Body of pancreas (tissue), 4 donors: ENCODE data around the gene STEAP1B. TPM values are rescaled to one million over a fixed set of nuclear protein-coding genes. Genes with fewer than 3 reads are reported as not detected.
"Not testable (repeated sequence)": the region's sequence is repeated elsewhere in the genome, so short reads cannot be mapped to it uniquely, and the experiment has no call there.

Source experiments
- ATAC-seq: fragments of 150-250 bp; one replicate; pipeline ENCODE4 v1.9.1; 2016
- DNase-seq, 4 donors: peaks; one replicate each; pipeline ENCODE4 v3.0.0-alpha.2; 2019
- H3K27ac ChIP-seq, 4 donors: fragments of 200-600 bp; sonication (generic); 1 replicate in 3 of 4; 2 replicates in 1 of 4; pipeline versions ENCODE4 v1.5.1 to v1.6.1; 2016 to 2019; ENCODE audit warnings: mild to moderate bottlenecking in 1 of 4, mixed read lengths in 1 of 4, moderate library complexity in 1 of 4
- H3K27me3 ChIP-seq, 2 donors: fragments of 200-600 bp; sonication (generic); one replicate each; pipeline ENCODE4 v1.6.0; 2016; ENCODE audit warnings: mild to moderate bottlenecking in 1 of 2
- H3K36me3 ChIP-seq, 2 donors: fragments of 200-600 bp; sonication (generic); replicated peaks in 1 of 2; 2 replicates each; pipeline ENCODE4 v1.5.1; 2016; ENCODE audit warnings: low read depth in 2 of 2; ENCODE audit not compliant: insufficient read depth in 1 of 2
- H3K4me1 ChIP-seq: fragments of 200-600 bp; sonication (generic); one replicate; pipeline ENCODE4 v1.6.0; 2016
- H3K4me3 ChIP-seq, 2 donors: fragments of 200-600 bp; sonication (generic); 1 replicate in 1 of 2; 2 replicates in 1 of 2; pipeline ENCODE4 v1.5.1; 2016 to 2019
- H3K9me3 ChIP-seq, 3 donors: fragments of 200-600 bp; sonication (generic); 1 replicate in 2 of 3; 2 replicates in 1 of 3; pipeline ENCODE4 v1.5.1; 2016
- POLR2A ChIP-seq, 3 donors: fragments of 450-650 bp; IDR thresholded peaks; one replicate each; pipeline ENCODE4 v1.6.1; 2016; ENCODE audit warnings: antibody characterized with exemption in 3 of 3, mild to moderate bottlenecking in 2 of 3
- WGBS, 2 donors: methylation state at CpG; one replicate each; pipeline ENCODE4 v1.1.5; 2017; 5-methylcytosine and 5-hydroxymethylcytosine counted together
- intact Hi-C: fragments of 100-400 bp; cut with DNase I; formaldehyde crosslinking; loops from one replicate; pipeline ENCODE4 v1.15.1; 2023
- total RNA-seq, 2 donors: library from RNA; depleted of rRNA; stranded (reverse); fragments of >200 nt; gene quantifications; one replicate each; pipeline ENCODE4 v1.1.0, GENCODE V29; 2016
- TF ChIP-seq, protein P1 (sequence below), 7 experiments: fragments of 450-650 bp in 4 of 7; fragments of 200-600 bp in 3 of 7; sonication (generic) in 3 of 7; IDR thresholded peaks; one replicate each; pipeline ENCODE4 v1.5.1; 2016 to 2019; ENCODE audit warnings: antibody characterized with exemption in 7 of 7

STEAP1B gene
- total RNA-seq, 2 donors from 2014 or later, result 1.3 TPM; not detected in 1

DNA sequence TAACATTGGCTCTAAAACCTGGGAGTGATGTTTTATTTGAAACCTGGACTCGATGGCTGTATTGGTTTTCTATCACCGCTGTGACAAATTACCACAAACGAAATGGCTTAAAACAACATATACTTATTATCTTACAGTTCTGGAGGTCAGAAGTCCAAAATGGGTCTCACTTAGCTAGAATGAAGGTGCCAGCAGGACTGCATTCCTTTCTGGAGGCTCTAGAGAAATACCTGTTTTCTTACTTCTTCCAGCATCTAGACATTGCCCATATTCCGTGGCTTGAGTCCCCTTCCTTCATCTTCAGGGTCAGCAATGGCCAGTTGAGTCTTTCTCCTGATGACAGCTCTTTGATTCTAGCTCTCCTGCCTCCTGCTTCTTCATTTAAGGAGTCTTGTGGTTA lies 44.3 kb upstream of the STEAP1B start:
- no peaks in the 10 kb centered on the region for H3K9me3 ChIP-seq
- intact Hi-C loops, result no loop called here
- WGBS, 2 donors, result 32 to 49% methylated on average over 4 of the region's 4 CpGs
- H3K4me3 ChIP-seq, result no peak overlapping the region
- no peaks in the 10 kb centered on the region for H3K36me3 ChIP-seq
- no peaks in the 10 kb centered on the region for H3K4me1 ChIP-seq
- no peak overlapping the region for H3K27ac ChIP-seq
- TF ChIP-seq POLR2A (IDR thresholded peaks at IDR 0.05), result no peak
- TF ChIP-seq, protein P1, sequence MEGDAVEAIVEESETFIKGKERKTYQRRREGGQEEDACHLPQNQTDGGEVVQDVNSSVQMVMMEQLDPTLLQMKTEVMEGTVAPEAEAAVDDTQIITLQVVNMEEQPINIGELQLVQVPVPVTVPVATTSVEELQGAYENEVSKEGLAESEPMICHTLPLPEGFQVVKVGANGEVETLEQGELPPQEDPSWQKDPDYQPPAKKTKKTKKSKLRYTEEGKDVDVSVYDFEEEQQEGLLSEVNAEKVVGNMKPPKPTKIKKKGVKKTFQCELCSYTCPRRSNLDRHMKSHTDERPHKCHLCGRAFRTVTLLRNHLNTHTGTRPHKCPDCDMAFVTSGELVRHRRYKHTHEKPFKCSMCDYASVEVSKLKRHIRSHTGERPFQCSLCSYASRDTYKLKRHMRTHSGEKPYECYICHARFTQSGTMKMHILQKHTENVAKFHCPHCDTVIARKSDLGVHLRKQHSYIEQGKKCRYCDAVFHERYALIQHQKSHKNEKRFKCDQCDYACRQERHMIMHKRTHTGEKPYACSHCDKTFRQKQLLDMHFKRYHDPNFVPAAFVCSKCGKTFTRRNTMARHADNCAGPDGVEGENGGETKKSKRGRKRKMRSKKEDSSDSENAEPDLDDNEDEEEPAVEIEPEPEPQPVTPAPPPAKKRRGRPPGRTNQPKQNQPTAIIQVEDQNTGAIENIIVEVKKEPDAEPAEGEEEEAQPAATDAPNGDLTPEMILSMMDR (IDR thresholded peaks at IDR 0.05), result no peak
- ATAC-seq (no peak), DNase-seq (no peak)
- H3K27me3 ChIP-seq, result no peaks in the 10 kb centered on the region

DNA sequence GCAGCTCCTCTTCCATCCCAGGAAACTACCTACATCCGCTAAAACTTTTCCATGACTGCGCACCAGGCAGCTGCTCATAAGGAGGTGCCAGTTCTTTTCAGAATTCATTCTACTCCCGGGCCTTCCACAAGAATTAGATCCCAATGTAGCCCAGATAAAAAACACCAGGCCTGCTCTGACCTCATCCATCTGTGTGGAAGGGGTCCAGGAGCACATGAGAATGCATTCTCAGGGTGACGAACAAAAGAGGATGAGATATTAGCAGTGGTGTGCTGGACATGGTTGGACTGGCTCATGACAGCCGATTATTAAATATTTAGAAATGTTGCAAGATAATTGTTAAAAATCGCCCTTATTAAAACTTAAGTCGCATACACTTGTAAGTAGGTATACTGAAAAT lies 43.2 kb upstream of the STEAP1B start:
- DNase-seq (no peak), ATAC-seq (no peak)
- TF ChIP-seq POLR2A (IDR thresholded peaks at IDR 0.05), result no peak
- TF ChIP-seq, protein P1 (IDR thresholded peaks at IDR 0.05), result no peak
- H3K36me3 ChIP-seq, result no peaks in the 10 kb centered on the region
- H3K27me3 ChIP-seq, result no peaks in the 10 kb centered on the region
- no peaks in the 10 kb centered on the region for H3K4me1 ChIP-seq
- no peak overlapping the region for H3K4me3 ChIP-seq
- H3K27ac ChIP-seq, result no peak overlapping the region
- intact Hi-C loops, result no loop called here
- no peaks in the 10 kb centered on the region for H3K9me3 ChIP-seq
- 79 to 81% methylated on average over 7 of the region's 7 CpGs for WGBS, 2 donors

DNA sequence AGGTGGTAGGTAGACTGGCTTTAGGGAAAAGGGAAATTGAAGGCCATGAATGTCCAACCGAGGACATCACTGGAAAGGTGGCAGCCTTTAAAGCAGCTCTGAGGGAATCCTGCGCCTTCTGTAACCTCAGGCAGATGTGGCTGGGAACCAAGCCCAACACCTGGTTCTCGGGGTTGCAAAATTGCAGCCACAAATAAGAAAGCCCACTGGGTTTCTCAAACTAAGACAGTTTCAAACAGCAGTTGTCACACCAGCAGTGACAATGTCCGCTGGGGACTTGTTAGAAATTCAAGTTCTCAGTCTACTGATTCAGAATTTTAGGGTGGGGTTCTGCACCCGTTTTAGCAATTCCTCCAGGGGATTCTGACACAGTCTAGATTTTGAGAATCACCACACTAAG lies 42.7 kb upstream of the STEAP1B start:
- no peak overlapping the region for H3K4me3 ChIP-seq
- intact Hi-C loops, result no loop called here
- DNase-seq (no peak), ATAC-seq (no peak)
- no peak overlapping the region for H3K27ac ChIP-seq
- TF ChIP-seq POLR2A (IDR thresholded peaks at IDR 0.05), result no peak
- TF ChIP-seq, protein P1 (IDR thresholded peaks at IDR 0.05), result no peak
- H3K9me3 ChIP-seq, result no peaks in the 10 kb centered on the region
- no peaks in the 10 kb centered on the region for H3K36me3 ChIP-seq
- H3K27me3 ChIP-seq, result no peaks in the 10 kb centered on the region
- no peaks in the 10 kb centered on the region for H3K4me1 ChIP-seq
- 78 to 86% methylated on average over 5 of the region's 5 CpGs for WGBS, 2 donors

DNA sequence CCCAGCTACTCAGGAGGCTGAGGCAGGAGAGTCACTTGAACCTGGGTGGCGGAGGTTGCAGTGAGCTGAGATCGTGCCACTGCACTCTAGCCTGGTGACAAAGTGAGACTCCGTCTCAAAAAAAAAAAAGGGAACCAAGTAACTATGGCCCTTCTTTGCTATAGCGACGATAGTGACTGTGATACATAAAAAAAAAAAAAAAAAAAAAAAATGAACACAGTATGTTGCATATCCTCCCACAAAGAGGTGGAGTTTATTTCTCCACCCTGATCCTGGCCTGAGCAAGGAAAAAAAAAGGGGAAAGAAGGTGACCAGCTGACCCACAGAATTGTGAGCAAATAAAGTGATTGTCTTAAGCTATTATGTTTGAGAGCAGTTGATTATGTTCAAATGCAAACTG lies 42.3 kb upstream of the STEAP1B start:
- H3K9me3 ChIP-seq, result no peaks in the 10 kb centered on the region
- intact Hi-C loops, result no loop called here
- H3K4me1 ChIP-seq, result no peaks in the 10 kb centered on the region
- no peak overlapping the region for H3K27ac ChIP-seq
- no peaks in the 10 kb centered on the region for H3K27me3 ChIP-seq
- no peaks in the 10 kb centered on the region for H3K36me3 ChIP-seq
- no peak for ATAC-seq
- TF ChIP-seq, protein P1 (IDR thresholded peaks at IDR 0.05), result no peak
- no peak for TF ChIP-seq POLR2A (IDR thresholded peaks at IDR 0.05)
- WGBS, 2 donors, result 83 to 97% methylated on average over 5 of the region's 5 CpGs
- no peak overlapping the region for H3K4me3 ChIP-seq
- DNase-seq, result no peak

DNA sequence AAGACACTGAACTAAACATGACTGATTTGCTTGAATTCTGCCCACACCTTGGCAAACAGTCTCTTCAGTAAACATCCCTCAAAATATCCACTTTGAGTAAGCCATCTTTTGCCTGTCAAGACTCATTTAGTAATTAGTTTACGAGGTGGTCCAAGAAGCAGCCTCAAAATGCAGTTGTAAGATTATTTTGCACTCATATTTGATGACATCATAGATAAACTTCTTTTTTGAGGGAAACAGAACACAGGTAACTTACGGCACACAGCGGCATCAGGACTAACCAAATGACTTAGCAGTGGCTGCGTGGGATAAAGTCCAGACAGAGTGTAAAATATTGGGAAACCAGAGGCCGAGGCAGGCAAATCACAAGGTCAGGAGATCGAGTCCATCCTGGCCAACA lies 41.8 kb upstream of the STEAP1B start:
- H3K4me3 ChIP-seq, result no peak overlapping the region
- DNase-seq (no peak), ATAC-seq (no peak)
- no peak for TF ChIP-seq POLR2A (IDR thresholded peaks at IDR 0.05)
- TF ChIP-seq, protein P1 (IDR thresholded peaks at IDR 0.05), result no peak
- intact Hi-C loops, result no loop called here
- no peaks in the 10 kb centered on the region for H3K36me3 ChIP-seq
- H3K27me3 ChIP-seq, result no peaks in the 10 kb centered on the region
- H3K4me1 ChIP-seq, result no peaks in the 10 kb centered on the region
- H3K27ac ChIP-seq, result no peak overlapping the region
- WGBS, 2 donors, result 91% methylated on average over 6 of the region's 6 CpGs
- no peaks in the 10 kb centered on the region for H3K9me3 ChIP-seq

DNA sequence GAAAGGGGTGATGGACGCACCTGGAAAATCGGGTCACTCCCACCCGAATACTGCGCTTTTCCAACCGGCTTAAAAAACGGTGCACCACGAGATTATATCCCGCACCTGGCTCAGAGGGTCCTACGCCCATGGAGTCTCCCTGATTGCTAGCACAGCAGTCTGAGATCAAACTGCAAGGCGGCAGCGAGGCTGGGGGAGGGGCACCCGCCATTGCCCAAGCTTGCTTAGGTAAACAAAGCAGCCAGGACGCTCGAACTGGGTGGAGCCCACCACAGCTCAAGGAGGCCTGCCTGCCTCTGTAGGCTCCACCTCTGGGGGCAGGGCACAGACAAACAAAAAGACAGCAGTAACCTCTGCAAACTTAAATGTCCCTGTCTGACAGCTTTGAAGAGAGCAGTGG lies 28.5 kb upstream of the STEAP1B start:
- H3K4me3 ChIP-seq, intact Hi-C loops: not testable (repeated sequence)

DNA sequence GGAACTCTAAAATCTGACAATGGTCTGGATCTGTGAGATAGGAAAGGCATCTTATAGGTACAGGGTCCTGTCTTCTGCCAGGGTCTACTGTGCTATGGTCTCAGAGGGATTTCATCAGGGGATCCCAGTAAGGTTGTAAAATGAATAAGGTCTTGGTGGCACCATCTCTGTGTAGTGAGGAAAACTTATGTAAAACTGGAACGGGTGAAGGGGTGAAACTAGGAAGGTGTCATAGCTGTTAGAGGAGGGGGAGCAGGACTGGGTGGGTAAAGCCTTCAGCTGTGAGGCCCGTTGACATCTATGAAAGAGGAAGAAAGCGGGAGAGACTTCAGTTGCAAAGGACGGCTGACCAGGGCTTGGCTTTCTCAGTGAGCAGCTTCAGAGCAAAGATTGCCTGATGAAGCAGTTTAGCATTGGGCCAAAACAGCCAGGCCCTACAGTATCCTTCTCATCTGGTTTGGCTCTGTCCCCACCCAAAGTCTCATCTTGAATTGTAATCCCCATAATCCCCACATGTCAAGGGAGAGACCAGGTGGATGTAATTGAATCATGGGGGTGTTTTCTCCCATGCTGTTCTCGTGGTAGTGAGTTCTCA lies 24.5 kb upstream of the STEAP1B start:
- H3K9me3 ChIP-seq, DNase-seq, intact Hi-C loops, ATAC-seq, H3K27me3 ChIP-seq, H3K36me3 ChIP-seq, H3K4me3 ChIP-seq, H3K4me1 ChIP-seq, H3K27ac ChIP-seq: not testable (repeated sequence)
- 34 to 39% methylated on average over 5 of the region's 5 CpGs for WGBS, 2 donors

More for the DNA sequence above, 28.5 kb upstream of the STEAP1B start:
- not testable (repeated sequence) for H3K9me3 ChIP-seq, H3K27me3 ChIP-seq, H3K36me3 ChIP-seq, H3K4me1 ChIP-seq, H3K27ac ChIP-seq, ATAC-seq, DNase-seq
- 26 to 58% methylated on average over 3 to 7 of the region's 14 CpGs for WGBS, 2 donors
